BJ (cell line): ENCODE data around the gene SPRR2D. TPM values are rescaled to one million over a fixed set of nuclear protein-coding genes. Genes with fewer than 3 reads are reported as not detected.

Source experiments
- CTCF ChIA-PET: fragments of 350-600 bp; formaldehyde crosslinking; extraction: SDS; loops from one replicate; lab custom pipeline; 2021; ENCODE audit warnings: antibody characterized with exemption, inconsistent platforms; lab: Yijun Ruan, JAX
- POLR2A ChIA-PET: fragments of 300-600 bp; sonication (Branson Sonifier 250); formaldehyde crosslinking; extraction: SDS; loops from one replicate; lab custom pipeline; 2021; ENCODE audit warnings: antibody characterized with exemption; lab: Charles Lee
- DNase-seq: peaks from one replicate; pipeline ENCODE4 v3.0.0-alpha.2; 2011; ENCODE audit warnings: low read depth
- H3K27me3 ChIP-seq: 2 replicates; pipeline ENCODE4 v1.6.0; 2011; ENCODE audit warnings: low read length; ENCODE audit not compliant: control insufficient read depth, insufficient read depth
- H3K36me3 ChIP-seq: 2 replicates; pipeline ENCODE4 v1.5.1; 2011; ENCODE audit warnings: low read length; ENCODE audit not compliant: control insufficient read depth, insufficient read depth
- H3K4me3 ChIP-seq: 2 replicates; pipeline ENCODE4 v1.5.1; 2011; ENCODE audit warnings: low read depth, mild to moderate bottlenecking, control low read depth, low read length
- polyA plus RNA-seq: library from polyadenylated mRNA; depleted of rRNA; stranded (reverse); fragments of >200 nt; gene quantifications from 2 replicates; pipeline ENCODE4 v1.2.3, GENCODE V29; 2011
- TF ChIP-seq, protein P1 (sequence below): IDR thresholded peaks from 2 replicates; pipeline ENCODE4 v1.5.1; 2011; ENCODE audit warnings: low read depth, mild to moderate bottlenecking, control low read depth, inconsistent platforms, low read length, moderate library complexity; ENCODE audit not compliant: insufficient read depth

Gene SPRR2D
- polyA plus RNA-seq, 1 experiment, result not detected

DNA sequence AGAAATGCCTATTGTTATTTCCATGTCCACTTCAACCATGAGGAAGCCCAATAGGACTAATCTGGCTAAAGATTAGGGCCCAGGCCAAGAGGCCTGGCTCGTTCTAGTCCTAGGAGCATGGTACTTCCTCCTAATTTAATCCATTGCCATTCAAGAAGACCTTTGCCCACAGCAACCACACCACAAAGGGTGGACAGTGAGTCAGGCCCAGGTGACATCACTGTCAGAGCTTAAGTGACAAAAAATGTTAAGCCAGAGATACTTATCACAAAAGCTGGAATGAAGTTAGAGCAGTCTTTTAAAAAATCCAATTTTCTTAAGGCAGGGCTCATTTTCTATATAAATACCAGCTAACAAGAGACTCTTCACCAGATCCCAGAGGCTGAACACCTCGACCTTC is 39.5 kb downstream of the SPRR2D start, which contains the start of gene SPRR3:
Gene SPRR3 (plus strand): TSS at position 368 of the 400 bp plus-strand sequence. CDS start 1,272 bp downstream, outside the sequence.
- ChIA-PET CTCF (no interaction called here), POLR2A (no interaction called here)
- TF ChIP-seq, protein P1, sequence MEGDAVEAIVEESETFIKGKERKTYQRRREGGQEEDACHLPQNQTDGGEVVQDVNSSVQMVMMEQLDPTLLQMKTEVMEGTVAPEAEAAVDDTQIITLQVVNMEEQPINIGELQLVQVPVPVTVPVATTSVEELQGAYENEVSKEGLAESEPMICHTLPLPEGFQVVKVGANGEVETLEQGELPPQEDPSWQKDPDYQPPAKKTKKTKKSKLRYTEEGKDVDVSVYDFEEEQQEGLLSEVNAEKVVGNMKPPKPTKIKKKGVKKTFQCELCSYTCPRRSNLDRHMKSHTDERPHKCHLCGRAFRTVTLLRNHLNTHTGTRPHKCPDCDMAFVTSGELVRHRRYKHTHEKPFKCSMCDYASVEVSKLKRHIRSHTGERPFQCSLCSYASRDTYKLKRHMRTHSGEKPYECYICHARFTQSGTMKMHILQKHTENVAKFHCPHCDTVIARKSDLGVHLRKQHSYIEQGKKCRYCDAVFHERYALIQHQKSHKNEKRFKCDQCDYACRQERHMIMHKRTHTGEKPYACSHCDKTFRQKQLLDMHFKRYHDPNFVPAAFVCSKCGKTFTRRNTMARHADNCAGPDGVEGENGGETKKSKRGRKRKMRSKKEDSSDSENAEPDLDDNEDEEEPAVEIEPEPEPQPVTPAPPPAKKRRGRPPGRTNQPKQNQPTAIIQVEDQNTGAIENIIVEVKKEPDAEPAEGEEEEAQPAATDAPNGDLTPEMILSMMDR, result no peak
- Histone ChIP-seq H3K27me3 (no peaks in the 10 kb centered on the region), H3K4me3 (no peak within 1 kb of the TSS), H3K36me3 (no peaks in the 10 kb centered on the region)
- no peak for DNase-seq

DNA sequence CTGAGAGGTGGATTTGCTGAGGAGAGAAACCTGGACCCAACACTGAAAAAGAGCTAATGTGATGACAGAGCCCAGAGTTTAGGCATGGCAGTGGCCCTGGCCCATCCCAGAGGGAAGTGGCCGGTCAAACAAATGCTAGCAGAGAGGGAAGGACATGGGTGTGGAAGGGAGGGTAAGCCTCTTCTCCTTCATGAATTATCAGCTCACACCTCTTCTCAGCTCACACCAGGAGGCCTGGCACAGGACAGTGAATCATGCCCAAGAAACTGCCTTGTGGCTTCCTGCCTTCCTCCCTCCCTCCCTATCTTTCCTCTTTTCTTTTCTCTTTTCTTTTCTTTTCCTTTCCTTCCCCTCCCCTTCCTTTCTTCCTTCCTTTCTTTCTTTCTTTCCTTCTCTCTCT is 40.6 kb downstream of the SPRR2D start:
- Histone ChIP-seq H3K36me3 (no peaks in the 10 kb centered on the region), H3K27me3 (no peaks in the 10 kb centered on the region), H3K4me3 (no peak overlapping the region)
- ChIA-PET CTCF (no interaction called here), POLR2A (no interaction called here)
- no peak for DNase-seq
- TF ChIP-seq, protein P1, result no peak

DNA sequence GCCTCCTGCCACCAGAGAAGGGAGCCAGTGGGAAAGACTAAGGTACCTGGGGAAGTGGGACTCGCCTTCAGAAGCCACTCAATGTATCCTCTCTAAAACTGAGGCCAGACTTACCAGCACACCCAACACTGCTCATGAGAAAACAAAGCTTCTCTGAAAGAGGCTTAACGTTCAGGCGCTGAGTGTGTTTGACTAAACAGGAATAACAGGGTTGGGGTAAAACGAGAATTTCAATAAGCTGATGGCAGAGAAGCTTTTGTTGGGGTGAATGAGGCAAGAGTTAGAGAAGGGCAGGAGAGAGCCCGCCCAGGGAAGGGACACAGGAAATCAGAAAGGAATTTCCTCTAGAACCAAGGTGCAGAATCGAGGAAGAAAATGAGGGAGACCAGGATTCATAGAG is 41.1 kb downstream of the SPRR2D start:
- Histone ChIP-seq H3K27me3 (no peaks in the 10 kb centered on the region), H3K4me3 (no peak overlapping the region), H3K36me3 (no peaks in the 10 kb centered on the region)
- TF ChIP-seq, protein P1, result no peak
- ChIA-PET CTCF (no interaction called here), POLR2A (no interaction called here)
- no peak for DNase-seq

GRCh38 chr1:152998476-152998875 is 42.4 kb downstream of the SPRR2D start:
- H3K36me3 ChIP-seq, result no peaks in the 10 kb centered on the region

GRCh38 chr1:152997901-152998300 is 43.0 kb downstream of the SPRR2D start:
- no peaks in the 10 kb centered on the region for H3K27me3 ChIP-seq
- CTCF ChIA-PET, result no interaction called here

More at GRCh38 chr1:152998476-152998875, 42.4 kb downstream of the SPRR2D start:
- no peak for DNase-seq
- CTCF ChIA-PET, result no interaction called here
- no peaks in the 10 kb centered on the region for H3K27me3 ChIP-seq
- H3K4me3 ChIP-seq, result no peak overlapping the region
- TF ChIP-seq, protein P1, result no peak
- POLR2A ChIA-PET, result no interaction called here

More at GRCh38 chr1:152997901-152998300, 43.0 kb downstream of the SPRR2D start:
- no peaks in the 10 kb centered on the region for H3K36me3 ChIP-seq
- POLR2A ChIA-PET, result no interaction called here
- H3K4me3 ChIP-seq, result no peak overlapping the region
- TF ChIP-seq, protein P1, result no peak
- DNase-seq, result no peak
